Neuronal stem cell (in vitro differentiated cells): ENCODE data around the gene TMEM87A.

Source experiments
- DNase-seq: peaks from one replicate; pipeline ENCODE4 v3.0.0-alpha.2; 2013; ENCODE audit warnings: low spot score
- H2AFZ ChIP-seq: one replicate; pipeline ENCODE4 v1.6.1; 2013; ENCODE audit warnings: mild to moderate bottlenecking, low read length, inconsistent platforms
- H2AK5ac ChIP-seq: 2 replicates; pipeline ENCODE4 v1.6.1; 2013; ENCODE audit warnings: low read depth, mild to moderate bottlenecking, inconsistent platforms, low read length, moderate library complexity, mixed read lengths
- H2BK120ac ChIP-seq: 2 replicates; pipeline ENCODE4 v1.6.1; 2013; ENCODE audit warnings: low read depth, mild to moderate bottlenecking, inconsistent platforms, low read length, moderate library complexity, mixed read lengths
- H2BK12ac ChIP-seq: one replicate; pipeline ENCODE4 v1.6.1; 2013; ENCODE audit warnings: low read length, inconsistent platforms
- H2BK15ac ChIP-seq: 2 replicates; pipeline ENCODE4 v1.6.1; 2013; ENCODE audit warnings: mild to moderate bottlenecking, low read length, inconsistent platforms, mixed read lengths
- H2BK5ac ChIP-seq: one replicate; pipeline ENCODE4 v1.6.1; 2013; ENCODE audit warnings: inconsistent platforms, mild to moderate bottlenecking, low read length, moderate library complexity
- H3K14ac ChIP-seq: one replicate; pipeline ENCODE4 v1.6.1; 2013; ENCODE audit warnings: low read length, inconsistent platforms
- H3K18ac ChIP-seq: 2 replicates; pipeline ENCODE4 v1.6.1; 2013; ENCODE audit warnings: low read length, inconsistent platforms
- H3K23ac ChIP-seq: 2 replicates; pipeline ENCODE4 v1.6.1; 2013; ENCODE audit warnings: low read depth, mild to moderate bottlenecking, mixed read lengths, low read length, inconsistent platforms; ENCODE audit not compliant: poor library complexity
- H3K27ac ChIP-seq: replicated peaks from 3 replicates; pipeline ENCODE4 v1.5.1; 2013; ENCODE audit warnings: low read length, inconsistent platforms
- H3K27me3 ChIP-seq, 3 experiments: 2 replicates each; pipeline ENCODE4 v1.6.1; 2013; ENCODE audit warnings: low read length in 3 of 3, mild to moderate bottlenecking in 2 of 3, inconsistent platforms in 1 of 3, low read depth in 1 of 3, mixed read lengths in 1 of 3, moderate library complexity in 1 of 3; ENCODE audit not compliant: control insufficient read depth in 3 of 3, insufficient read depth in 3 of 3
- H3K36me3 ChIP-seq, 2 donors: replicated peaks in 1 of 2; 2 replicates each; pipeline ENCODE4 v1.6.1; 2013; ENCODE audit warnings: low read length in 2 of 2; ENCODE audit not compliant: control insufficient read depth in 2 of 2, insufficient read depth in 2 of 2
- H3K4ac ChIP-seq: 2 replicates; pipeline ENCODE4 v1.6.1; 2013; ENCODE audit warnings: inconsistent platforms, mild to moderate bottlenecking, low read length, moderate library complexity
- H3K4me1 ChIP-seq, 2 donors: 1 replicate in 1 of 2; 2 replicates in 1 of 2; pipeline ENCODE4 v1.6.1; 2013; ENCODE audit warnings: low read length in 2 of 2, low read depth in 1 of 2; ENCODE audit not compliant: control insufficient read depth in 2 of 2, insufficient read depth in 1 of 2
- H3K4me2 ChIP-seq: one replicate; pipeline ENCODE4 v1.6.1; 2013; ENCODE audit warnings: mild to moderate bottlenecking, low read length, inconsistent platforms; ENCODE audit not compliant: insufficient read depth, poor library complexity, severe bottlenecking
- H3K4me3 ChIP-seq, 2 donors: 2 replicates each; pipeline ENCODE4 v1.5.1; 2013; ENCODE audit warnings: low read length in 2 of 2, mild to moderate bottlenecking in 2 of 2, inconsistent platforms in 1 of 2, moderate library complexity in 1 of 2
- H3K79me1 ChIP-seq: one replicate; pipeline ENCODE4 v1.6.1; 2013; ENCODE audit warnings: low read depth, mild to moderate bottlenecking, inconsistent platforms, low read length, moderate library complexity
- H3K9ac ChIP-seq: one replicate; pipeline ENCODE4 v1.6.1; 2013; ENCODE audit warnings: mild to moderate bottlenecking, low read depth, low read length, inconsistent platforms; ENCODE audit not compliant: poor library complexity
- H3K9me3 ChIP-seq, 2 donors: replicated peaks in 1 of 2; 2 replicates each; pipeline versions ENCODE3 to v1.6.1; 2013; ENCODE audit warnings: low read length in 2 of 2, mild to moderate bottlenecking in 2 of 2, inconsistent platforms in 1 of 2, low read depth in 1 of 2, mixed read lengths in 1 of 2, moderate library complexity in 1 of 2; ENCODE audit not compliant: control insufficient read depth in 2 of 2, insufficient read depth in 1 of 2
- H4K8ac ChIP-seq: one replicate; pipeline ENCODE4 v1.6.1; 2013; ENCODE audit warnings: low read depth, mild to moderate bottlenecking, inconsistent platforms, low read length, moderate library complexity
- H4K91ac ChIP-seq: one replicate; pipeline ENCODE4 v1.6.1; 2013; ENCODE audit warnings: low read length, low read depth, mild to moderate bottlenecking, inconsistent platforms; ENCODE audit not compliant: poor library complexity
- WGBS, 2 donors: extraction: QIAGEN DNeasy Blood & Tissue Kit; methylation state at CpG; one replicate each; pipeline ENCODE4 v1.1.7; 2013; ENCODE audit warnings: missing lambda C conversion rate in 2 of 2, mixed read lengths in 1 of 2; ENCODE audit not compliant: insufficient read length in 2 of 2, insufficient replicate concordance in 1 of 2; ENCODE audit errors: extremely low coverage in 2 of 2; 5-methylcytosine and 5-hydroxymethylcytosine counted together

The TMEM87A gene

DNA sequence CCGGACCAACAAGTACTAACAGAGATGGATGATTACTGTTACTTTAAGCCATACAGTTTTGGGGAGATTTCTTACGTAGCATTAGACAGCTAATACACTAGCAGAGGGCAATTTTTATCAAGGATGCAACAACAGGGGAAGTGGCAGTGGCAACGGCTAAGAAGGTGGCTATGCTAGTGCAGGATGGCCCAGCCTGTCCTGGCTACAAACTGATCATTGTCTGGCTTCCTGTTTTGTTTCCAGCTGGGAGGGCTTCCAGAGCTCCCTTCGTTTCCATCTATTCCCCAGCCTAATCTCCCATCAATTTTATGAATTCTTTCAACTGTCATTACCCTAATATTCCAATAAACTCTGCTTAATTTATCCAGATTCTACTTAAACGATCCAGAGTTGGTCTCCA lies 100.8 kb downstream of the TMEM87A start:
- Histone ChIP-seq H2BK120ac (no peak overlapping the region), H3K27ac (no peak overlapping the region), H3K4me3 (no peak overlapping the region), H3K4me2 (no peak overlapping the region), H3K14ac (no peak overlapping the region), H2AK5ac (no peak overlapping the region), H2BK12ac (no peak overlapping the region), H2AFZ (no peak overlapping the region), H3K27me3 (no peaks in the 10 kb centered on the region), H4K8ac (no peak overlapping the region), H3K18ac (no peak overlapping the region), H3K23ac (no peak overlapping the region), H3K4me1 (no peaks in the 10 kb centered on the region), H3K4ac (no peak overlapping the region), H4K91ac (no peak overlapping the region), H3K9ac (no peak overlapping the region), H2BK15ac (no peak overlapping the region), H3K79me1 (no peaks in the 10 kb centered on the region), H3K36me3 (peaks cover 24 to 93% of the 10 kb centered on the region in 2 donors), H3K9me3 (peaks cover 0 to 2% of the 10 kb centered on the region in 2 donors), H2BK5ac (no peak overlapping the region)
- DNase-seq: no peak
- WGBS, 2 donors: no CpG with 5 or more reads among the region's 5 CpGs

DNA sequence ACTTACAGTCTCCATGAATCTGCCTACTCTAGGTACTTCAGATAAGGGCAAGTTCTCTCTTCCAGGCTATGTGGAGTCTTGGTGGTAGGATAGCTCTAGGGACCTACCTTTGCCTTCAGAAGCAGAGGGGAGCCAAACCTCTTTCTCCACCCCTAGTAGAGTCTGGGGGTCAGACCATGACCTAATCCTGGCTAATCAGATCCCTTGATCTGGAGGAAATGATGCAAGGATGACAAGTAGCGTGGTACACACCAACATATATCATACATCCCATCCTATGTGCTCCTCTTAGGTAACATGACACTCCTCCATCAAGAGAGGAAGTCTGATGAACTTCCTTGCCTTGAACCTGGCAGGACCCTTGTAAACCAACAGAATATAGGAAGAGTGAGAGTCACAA lies 101.4 kb downstream of the TMEM87A start:
- Histone ChIP-seq H3K4me1 (no peaks in the 10 kb centered on the region), H3K18ac (no peak overlapping the region), H3K27me3 (no peaks in the 10 kb centered on the region), H3K9ac (no peak overlapping the region), H3K27ac (no peak overlapping the region), H3K9me3 (peaks cover 0 to 2% of the 10 kb centered on the region in 2 donors), H2BK15ac (no peak overlapping the region), H4K91ac (no peak overlapping the region), H2BK12ac (no peak overlapping the region), H2AK5ac (no peak overlapping the region), H2BK120ac (no peak overlapping the region), H3K4ac (no peak overlapping the region), H4K8ac (no peak overlapping the region), H3K4me2 (no peak overlapping the region), H3K23ac (no peak overlapping the region), H3K4me3 (no peak overlapping the region), H2BK5ac (no peak overlapping the region), H3K14ac (no peak overlapping the region), H3K79me1 (no peaks in the 10 kb centered on the region), H2AFZ (no peak overlapping the region), H3K36me3 (peaks cover 27 to 93% of the 10 kb centered on the region in 2 donors)
- no CpG with 5 or more reads among the region's 1 CpG for WGBS, 2 donors
- DNase-seq: no peak

DNA sequence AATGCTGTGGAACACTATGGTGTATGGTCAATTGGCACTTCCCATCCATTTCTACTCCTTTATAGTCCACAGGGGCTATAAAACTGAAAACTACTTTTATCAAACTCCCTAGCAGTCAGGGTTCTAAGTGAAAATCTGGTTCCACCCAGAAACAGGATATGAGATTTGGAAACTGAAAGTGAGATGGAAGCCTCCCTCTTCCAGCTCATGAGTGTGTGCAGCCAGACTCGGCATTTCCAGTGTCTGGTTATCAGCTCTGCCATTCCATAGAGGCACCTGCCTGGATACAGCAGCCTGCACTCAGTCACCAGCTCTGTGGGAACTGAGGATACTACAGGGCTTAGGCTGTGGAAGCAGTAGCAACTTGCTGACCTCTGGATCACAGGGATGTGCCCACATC lies 102.1 kb downstream of the TMEM87A start:
- Histone ChIP-seq H2AFZ (no peak overlapping the region), H3K4me2 (no peak overlapping the region), H3K18ac (no peak overlapping the region), H3K4me3 (no peak overlapping the region), H3K27me3 (no peaks in the 10 kb centered on the region), H3K4me1 (no peaks in the 10 kb centered on the region), H3K79me1 (no peaks in the 10 kb centered on the region), H2BK5ac (no peak overlapping the region), H4K8ac (no peak overlapping the region), H2AK5ac (no peak overlapping the region), H3K4ac (no peak overlapping the region), H3K14ac (no peak overlapping the region), H2BK120ac (no peak overlapping the region), H4K91ac (no peak overlapping the region), H3K27ac (no peak overlapping the region), H3K9me3 (peaks cover 0 to 2% of the 10 kb centered on the region in 2 donors), H2BK15ac (no peak overlapping the region), H3K9ac (no peak overlapping the region), H3K23ac (no peak overlapping the region), H3K36me3 (peaks cover 33 to 94% of the 10 kb centered on the region in 2 donors), H2BK12ac (no peak overlapping the region)
- no CpG with 5 or more reads among the region's 1 CpG for WGBS, 2 donors
- DNase-seq: no peak

DNA sequence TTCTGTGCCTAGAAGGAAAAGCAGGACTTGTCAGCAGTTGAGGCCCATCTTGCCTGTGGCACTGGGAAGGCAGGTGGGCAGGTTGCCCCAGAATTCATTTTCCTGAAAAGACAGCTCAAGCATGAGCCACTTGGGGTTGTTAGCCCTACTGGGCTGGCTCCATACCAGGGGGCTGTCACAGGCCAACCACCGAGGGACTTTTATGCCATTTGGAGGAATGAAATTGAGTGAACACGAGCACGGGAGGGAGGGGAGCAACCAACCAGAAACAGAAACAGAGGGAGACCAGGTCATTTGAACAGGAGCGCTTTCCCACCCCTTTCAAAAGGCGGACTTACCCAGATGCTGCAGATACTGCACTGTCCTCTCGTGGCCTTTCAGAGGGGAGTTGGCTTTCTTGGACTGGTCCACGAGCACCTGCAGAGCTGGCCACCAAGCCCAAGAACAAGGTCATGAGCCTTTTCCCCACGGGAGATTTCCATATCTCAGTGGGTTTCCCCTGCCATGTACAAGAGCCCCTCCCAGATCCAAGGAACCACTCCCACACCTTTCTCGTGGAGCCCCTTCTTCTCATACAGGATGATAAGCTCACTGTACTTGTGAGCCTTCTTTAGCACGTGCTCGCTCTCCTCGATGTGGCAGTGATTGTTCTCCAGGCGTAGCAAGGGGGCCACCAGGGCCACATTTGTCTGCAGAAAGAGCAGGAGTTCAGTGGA lies 106.8 kb downstream of the TMEM87A start:
- Histone ChIP-seq H3K36me3 (peaks cover 49 to 99% of the 10 kb centered on the region in 2 donors), H2AK5ac (no peak overlapping the region), H2BK12ac (no peak overlapping the region), H3K4me1 (no peaks in the 10 kb centered on the region), H4K91ac (no peak overlapping the region), H2BK120ac (no peak overlapping the region), H4K8ac (no peak overlapping the region), H3K9ac (no peak overlapping the region), H2BK15ac (no peak overlapping the region), H3K27ac (no peak overlapping the region), H3K4ac (no peak overlapping the region), H3K79me1 (no peaks in the 10 kb centered on the region), H3K9me3 (no peaks in the 10 kb centered on the region), H3K23ac (no peak overlapping the region), H2AFZ (no peak overlapping the region), H3K14ac (no peak overlapping the region), H3K4me3 (no peak overlapping the region), H3K27me3 (no peaks in the 10 kb centered on the region), H3K18ac (no peak overlapping the region), H3K4me2 (no peak overlapping the region), H2BK5ac (no peak overlapping the region)
- no CpG with 5 or more reads among the region's 13 CpGs for WGBS, 2 donors
- no peak for DNase-seq
